ENCODE results near the gene TMEM191C.

DNA sequence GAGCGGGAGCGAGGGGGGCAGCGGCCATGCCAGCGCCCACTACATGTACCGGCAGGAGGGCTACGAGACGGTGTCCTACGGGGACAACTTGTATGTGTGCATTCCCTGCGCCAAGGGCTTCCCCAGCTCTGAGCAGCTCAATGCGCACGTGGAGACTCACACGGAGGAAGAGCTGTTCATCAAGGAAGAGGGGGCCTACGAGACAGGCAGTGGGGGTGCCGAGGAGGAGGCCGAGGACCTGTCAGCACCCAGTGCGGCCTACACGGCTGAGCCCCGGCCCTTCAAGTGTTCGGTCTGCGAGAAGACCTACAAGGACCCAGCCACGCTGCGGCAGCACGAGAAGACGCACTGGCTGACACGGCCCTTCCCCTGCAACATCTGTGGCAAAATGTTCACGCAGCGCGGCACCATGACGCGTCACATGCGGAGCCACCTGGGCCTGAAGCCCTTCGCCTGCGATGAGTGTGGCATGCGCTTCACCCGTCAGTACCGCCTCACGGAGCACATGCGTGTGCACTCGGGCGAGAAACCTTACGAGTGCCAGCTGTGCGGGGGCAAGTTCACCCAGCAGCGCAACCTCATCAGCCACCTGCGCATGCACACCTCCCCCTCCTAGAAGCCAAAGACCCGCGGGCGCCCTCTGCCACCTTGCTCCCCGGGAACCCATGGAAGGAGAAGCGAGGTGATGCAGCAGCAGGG is 20.9 kb upstream of the TMEM191C start:
- TF ChIP-seq, protein P1, sequence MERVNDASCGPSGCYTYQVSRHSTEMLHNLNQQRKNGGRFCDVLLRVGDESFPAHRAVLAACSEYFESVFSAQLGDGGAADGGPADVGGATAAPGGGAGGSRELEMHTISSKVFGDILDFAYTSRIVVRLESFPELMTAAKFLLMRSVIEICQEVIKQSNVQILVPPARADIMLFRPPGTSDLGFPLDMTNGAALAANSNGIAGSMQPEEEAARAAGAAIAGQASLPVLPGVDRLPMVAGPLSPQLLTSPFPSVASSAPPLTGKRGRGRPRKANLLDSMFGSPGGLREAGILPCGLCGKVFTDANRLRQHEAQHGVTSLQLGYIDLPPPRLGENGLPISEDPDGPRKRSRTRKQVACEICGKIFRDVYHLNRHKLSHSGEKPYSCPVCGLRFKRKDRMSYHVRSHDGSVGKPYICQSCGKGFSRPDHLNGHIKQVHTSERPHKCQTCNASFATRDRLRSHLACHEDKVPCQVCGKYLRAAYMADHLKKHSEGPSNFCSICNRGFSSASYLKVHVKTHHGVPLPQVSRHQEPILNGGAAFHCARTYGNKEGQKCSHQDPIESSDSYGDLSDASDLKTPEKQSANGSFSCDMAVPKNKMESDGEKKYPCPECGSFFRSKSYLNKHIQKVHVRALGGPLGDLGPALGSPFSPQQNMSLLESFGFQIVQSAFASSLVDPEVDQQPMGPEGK (CRISPR knock-in tag; IDR thresholded peaks at IDR 0.05; ENCODE audit: borderline replicate concordance) = no peak
- TF ChIP-seq, protein P2, sequence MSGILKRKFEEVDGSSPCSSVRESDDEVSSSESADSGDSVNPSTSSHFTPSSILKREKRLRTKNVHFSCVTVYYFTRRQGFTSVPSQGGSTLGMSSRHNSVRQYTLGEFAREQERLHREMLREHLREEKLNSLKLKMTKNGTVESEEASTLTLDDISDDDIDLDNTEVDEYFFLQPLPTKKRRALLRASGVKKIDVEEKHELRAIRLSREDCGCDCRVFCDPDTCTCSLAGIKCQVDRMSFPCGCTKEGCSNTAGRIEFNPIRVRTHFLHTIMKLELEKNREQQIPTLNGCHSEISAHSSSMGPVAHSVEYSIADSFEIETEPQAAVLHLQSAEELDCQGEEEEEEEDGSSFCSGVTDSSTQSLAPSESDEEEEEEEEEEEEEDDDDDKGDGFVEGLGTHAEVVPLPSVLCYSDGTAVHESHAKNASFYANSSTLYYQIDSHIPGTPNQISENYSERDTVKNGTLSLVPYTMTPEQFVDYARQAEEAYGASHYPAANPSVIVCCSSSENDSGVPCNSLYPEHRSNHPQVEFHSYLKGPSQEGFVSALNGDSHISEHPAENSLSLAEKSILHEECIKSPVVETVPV (CRISPR knock-in tag; IDR thresholded peaks at IDR 0.05) = no peak
- no peak for TF ChIP-seq CSDC2 (CRISPR knock-in tag; IDR thresholded peaks at IDR 0.05)

Data from SK-N-SH treated with all-trans-retinoic acid at 6 μM for 48 hours (cell line).